HG03575 (cell line): ENCODE data around the gene KLHL20.

ENCODE experiments used
- ATAC-seq: cut with Tn5 transposase; IDR thresholded peaks from one replicate; pipeline ENCODE4 v1.9.1; 2021; ENCODE audit not compliant: unreplicated experiment, insufficient number of reproducible peaks, low FRiP score; ENCODE audit errors: extremely low read depth

KLHL20 gene

GRCh38 chr1:173821680-173822079 lies 106.9 kb downstream of the KLHL20 start:
- no peak for ATAC-seq

GRCh38 chr1:173823781-173824314 lies 109.1 kb downstream of the KLHL20 start:
- peak; percentile 15 for ATAC-seq

- ATAC-seq, result peak; percentile 74
Observed at GRCh38 chr1:173824315-173825081, 109.7 kb downstream of the KLHL20 start, which contains the start of the genes CENPL and DARS2. TSS of gene CENPL (minus strand) at chr1:173824883. CDS start at chr1:173811299, 13,584 bp downstream. TSS of gene DARS2 (plus strand) at chr1:173824673. CDS start at chr1:173825230, 557 bp downstream.

GRCh38 chr1:173827611-173828010 lies 112.8 kb downstream of the KLHL20 start:
- ATAC-seq, result no peak

- ATAC-seq, result no peak
Observed at GRCh38 chr1:173832748-173833147, 118.0 kb downstream of the KLHL20 start.
